AG09309 (cell line): ENCODE measurements around the gene KCNC4.

Experiments
- DNase-seq: peaks from one replicate; pipeline ENCODE4 v3.0.0-alpha.2; 2010; ENCODE audit warnings: low read depth
- H3K4me3 ChIP-seq: 2 replicates; pipeline ENCODE4 v1.5.1; 2011; ENCODE audit warnings: mild to moderate bottlenecking, low read depth, low read length, moderate library complexity; ENCODE audit not compliant: control insufficient read depth
- TF ChIP-seq, protein P1 (sequence below): IDR thresholded peaks from 2 replicates; pipeline ENCODE4 v1.5.1; 2011; ENCODE audit warnings: mild to moderate bottlenecking, low read depth, low read length, inconsistent platforms; ENCODE audit not compliant: insufficient read depth, control insufficient read depth; ENCODE audit errors: missing control alignments

Gene KCNC4

DNA sequence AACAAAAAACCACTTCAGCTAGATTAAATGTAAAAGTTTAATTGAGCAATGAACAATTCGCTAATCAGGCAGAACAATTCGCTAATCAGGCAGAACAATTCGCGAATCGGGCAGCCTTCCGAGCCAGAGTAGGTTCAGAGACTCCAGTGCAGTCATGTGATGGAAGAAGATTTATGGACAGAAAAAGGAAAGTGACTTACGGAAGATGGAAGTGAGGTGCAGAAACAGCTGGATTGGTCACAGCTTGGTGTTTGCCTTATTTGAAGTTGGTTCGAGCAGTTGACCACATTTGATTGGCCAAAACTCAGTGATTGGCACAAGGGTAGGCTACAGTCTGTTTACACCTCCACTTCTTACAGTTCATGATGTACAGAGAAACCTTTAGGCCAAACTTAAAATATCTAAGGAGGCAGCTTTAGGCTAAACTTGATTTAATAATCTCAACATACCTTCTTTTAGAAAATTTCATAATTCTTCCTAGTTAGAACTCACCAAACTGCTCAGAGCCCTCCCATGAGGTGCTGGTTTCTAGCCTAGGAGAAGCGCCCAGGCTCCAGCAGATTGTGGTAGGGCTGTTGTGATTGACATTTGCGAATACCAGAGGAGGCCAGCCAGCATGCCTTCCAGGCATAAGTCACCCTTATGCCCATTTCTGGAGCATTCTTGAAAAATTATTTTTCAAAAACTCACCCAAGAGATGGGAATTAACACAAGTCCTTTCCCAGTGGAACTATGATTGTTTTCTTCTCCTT lies 22.8 kb upstream of the KCNC4 start:
- no peak overlapping the region for H3K4me3 ChIP-seq
- no peak for DNase-seq
- TF ChIP-seq, protein P1, sequence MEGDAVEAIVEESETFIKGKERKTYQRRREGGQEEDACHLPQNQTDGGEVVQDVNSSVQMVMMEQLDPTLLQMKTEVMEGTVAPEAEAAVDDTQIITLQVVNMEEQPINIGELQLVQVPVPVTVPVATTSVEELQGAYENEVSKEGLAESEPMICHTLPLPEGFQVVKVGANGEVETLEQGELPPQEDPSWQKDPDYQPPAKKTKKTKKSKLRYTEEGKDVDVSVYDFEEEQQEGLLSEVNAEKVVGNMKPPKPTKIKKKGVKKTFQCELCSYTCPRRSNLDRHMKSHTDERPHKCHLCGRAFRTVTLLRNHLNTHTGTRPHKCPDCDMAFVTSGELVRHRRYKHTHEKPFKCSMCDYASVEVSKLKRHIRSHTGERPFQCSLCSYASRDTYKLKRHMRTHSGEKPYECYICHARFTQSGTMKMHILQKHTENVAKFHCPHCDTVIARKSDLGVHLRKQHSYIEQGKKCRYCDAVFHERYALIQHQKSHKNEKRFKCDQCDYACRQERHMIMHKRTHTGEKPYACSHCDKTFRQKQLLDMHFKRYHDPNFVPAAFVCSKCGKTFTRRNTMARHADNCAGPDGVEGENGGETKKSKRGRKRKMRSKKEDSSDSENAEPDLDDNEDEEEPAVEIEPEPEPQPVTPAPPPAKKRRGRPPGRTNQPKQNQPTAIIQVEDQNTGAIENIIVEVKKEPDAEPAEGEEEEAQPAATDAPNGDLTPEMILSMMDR, result no peak

DNA sequence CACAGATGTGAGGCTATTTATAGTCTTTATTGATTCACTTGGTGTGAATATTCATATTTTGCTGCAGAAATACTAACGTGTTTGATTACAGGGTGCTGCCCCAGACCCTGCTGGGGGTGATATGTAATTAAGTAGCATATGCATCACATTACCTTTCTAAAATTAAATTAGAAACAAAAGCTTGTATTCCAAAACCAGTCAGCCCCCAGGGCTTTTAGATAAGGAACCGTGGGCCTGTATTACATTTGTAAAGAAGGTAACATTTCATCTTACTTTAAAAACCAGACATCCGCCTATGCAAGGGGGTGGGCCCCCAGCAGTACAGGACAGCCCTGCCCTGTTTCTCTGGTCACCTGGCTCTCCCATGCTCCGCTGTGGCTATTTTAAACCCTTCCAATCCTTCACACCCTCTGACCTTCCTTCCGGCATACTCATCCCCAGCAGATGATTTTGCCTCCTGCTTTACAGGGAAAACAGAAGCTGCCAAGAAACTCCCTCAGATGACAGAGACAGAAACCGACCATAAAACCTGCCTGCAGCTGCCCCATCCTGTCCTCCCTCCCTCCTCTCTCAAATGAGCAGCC lies 22.0 kb upstream of the KCNC4 start:
- peak; percentile 59 for DNase-seq
- H3K4me3 ChIP-seq, result no peak overlapping the region
- TF ChIP-seq, protein P1, result no peak

DNA sequence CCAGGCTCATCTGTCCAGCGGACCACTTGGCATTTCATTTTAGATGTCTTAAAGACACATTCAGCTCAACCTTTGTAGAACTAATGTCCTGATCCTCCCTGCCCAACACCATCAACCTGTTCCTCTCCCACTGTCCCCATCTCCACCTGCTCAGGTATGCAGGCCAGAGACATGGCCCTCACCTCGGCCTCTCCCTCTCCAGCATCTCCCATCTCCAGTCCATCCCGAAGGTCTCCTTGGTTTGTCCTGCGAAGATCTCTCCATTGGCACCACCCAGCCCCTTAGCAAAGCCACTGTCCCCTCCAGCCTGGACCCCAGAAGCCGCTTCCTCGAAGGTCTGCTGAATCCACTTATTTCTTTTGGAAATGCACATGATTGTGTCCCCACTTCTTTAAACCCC lies 20.9 kb upstream of the KCNC4 start:
- no peak for DNase-seq
- TF ChIP-seq, protein P1, result no peak
- H3K4me3 ChIP-seq, result no peak overlapping the region

DNA sequence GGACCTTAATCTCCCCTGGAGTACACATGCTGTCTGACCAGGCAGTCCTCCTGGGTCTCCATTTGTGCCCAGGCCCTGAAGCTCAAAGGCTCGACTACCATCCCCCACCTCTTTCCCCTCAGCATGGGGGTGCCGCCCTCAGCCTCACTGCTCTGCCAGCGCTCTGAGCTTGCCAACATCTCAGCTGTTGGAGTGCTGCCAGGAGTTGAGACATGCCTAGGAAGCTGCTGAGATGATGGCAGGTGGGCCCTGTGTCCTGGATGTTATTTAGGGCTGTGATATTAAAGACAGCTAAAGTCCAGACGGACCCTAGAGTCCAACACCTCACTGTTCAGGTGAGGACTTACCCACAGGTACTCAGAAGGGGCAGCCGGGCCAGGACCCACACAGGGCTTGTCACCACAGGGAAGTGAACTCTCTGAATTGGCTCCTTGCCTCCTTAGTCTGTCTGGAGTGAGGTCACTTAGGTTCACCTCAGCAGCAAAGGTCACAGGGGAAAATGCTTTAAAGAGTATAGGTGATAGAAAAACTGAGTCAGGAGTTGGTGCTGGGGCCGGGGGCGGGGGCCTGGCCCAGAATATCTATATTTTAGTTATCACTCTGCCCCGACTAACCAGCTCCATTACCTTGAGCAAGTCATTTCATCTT lies 19.7 kb upstream of the KCNC4 start:
- H3K4me3 ChIP-seq, result no peak overlapping the region
- no peak for DNase-seq
- TF ChIP-seq, protein P1, result no peak

DNA sequence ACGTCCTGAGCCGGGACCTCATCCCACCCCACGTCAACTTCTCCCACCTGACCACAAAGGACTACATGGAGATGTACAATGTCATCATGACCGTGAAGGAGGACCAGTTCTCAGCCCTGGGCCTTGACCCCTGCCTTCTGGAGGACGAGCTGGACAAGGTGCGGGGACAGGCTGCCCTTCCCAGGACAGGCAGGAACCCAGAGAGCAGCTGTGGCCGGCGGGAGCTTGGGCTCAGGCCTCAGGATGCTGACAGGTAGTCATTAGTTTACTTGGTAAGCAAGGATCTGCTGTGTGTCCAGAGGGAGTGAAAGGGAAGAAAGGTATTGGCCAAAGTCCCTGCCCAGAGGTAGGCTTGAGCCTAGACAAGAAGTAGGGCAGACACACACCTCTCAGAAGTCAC lies 17.6 kb upstream of the KCNC4 start:
- DNase-seq, result no peak
- no peak overlapping the region for H3K4me3 ChIP-seq
- TF ChIP-seq, protein P1, result no peak

DNA sequence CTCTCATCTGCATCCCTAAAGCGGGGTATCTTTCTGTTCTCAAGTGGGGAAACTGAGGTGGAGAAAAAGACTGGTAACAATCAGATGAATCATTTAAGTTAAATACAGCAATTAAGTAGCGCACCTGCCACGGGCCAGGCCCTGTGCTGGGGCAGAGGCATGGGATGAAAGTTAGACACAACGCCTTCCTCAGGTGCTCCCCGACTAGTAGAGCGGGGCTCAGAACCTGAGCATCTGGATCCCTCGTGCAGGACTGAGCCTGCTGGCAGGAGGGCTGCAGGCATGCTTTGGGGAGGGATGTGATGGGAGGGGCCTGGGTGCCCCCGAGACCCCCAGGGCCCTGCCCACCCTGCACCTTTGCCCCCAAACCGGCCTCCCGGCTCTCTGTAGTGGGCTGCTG lies 14.9 kb upstream of the KCNC4 start:
- no peak for DNase-seq
- H3K4me3 ChIP-seq, result no peak overlapping the region
- TF ChIP-seq, protein P1, result no peak
